Kidney epithelial cell (primary cell): ENCODE results near the gene AGBL4. TPM values are rescaled to one million over a fixed set of nuclear protein-coding genes. Genes with fewer than 3 reads are reported as not detected.

ENCODE experiments used
- DNase-seq: peaks from one replicate; pipeline ENCODE4 v3.0.0-alpha.2; 2010; ENCODE audit warnings: low read depth
- H3K27me3 ChIP-seq: 2 replicates; pipeline ENCODE4 v1.6.0; 2011; ENCODE audit warnings: low read length; ENCODE audit not compliant: control insufficient read depth, insufficient read depth
- H3K36me3 ChIP-seq: 2 replicates; pipeline ENCODE4 v1.5.1; 2011; ENCODE audit warnings: low read length; ENCODE audit not compliant: control insufficient read depth, insufficient read depth
- H3K4me3 ChIP-seq: 2 replicates; pipeline ENCODE4 v1.5.1; 2011; ENCODE audit warnings: low read depth, mild to moderate bottlenecking, control low read depth, low read length
- CTCF ChIP-seq: IDR thresholded peaks from 2 replicates; pipeline ENCODE4 v1.5.1; 2011; ENCODE audit warnings: mild to moderate bottlenecking, moderate library complexity, low read length, control low read depth, inconsistent platforms; ENCODE audit not compliant: insufficient read depth, poor library complexity, severe bottlenecking
- total RNA-seq: library from RNA; depleted of rRNA; stranded (reverse); fragments of >200 nt; gene quantifications from 2 replicates; pipeline ENCODE4 v1.2.3, GENCODE V29; 2015

Gene AGBL4
- total RNA-seq, 1 donor from 2014 or later = not detected

- H3K27me3 ChIP-seq = no peaks in the 10 kb centered on the region
- H3K4me3 ChIP-seq = no peak overlapping the region
- DNase-seq = no peak
- TF ChIP-seq CTCF = no peak
- no peaks in the 10 kb centered on the region for H3K36me3 ChIP-seq
Observed at GRCh38 chr1:48725341-48726046, 1298.3 kb downstream of the AGBL4 start.

- no peak for DNase-seq
- Histone ChIP-seq H3K36me3 (no peaks in the 10 kb centered on the region), H3K4me3 (no peak overlapping the region), H3K27me3 (no peaks in the 10 kb centered on the region)
- TF ChIP-seq CTCF = no peak
Observed at GRCh38 chr1:48720929-48721328, 1302.8 kb downstream of the AGBL4 start.

GRCh38 chr1:48718705-48719104, 1305.0 kb downstream of the AGBL4 start:
- Histone ChIP-seq H3K36me3 (no peaks in the 10 kb centered on the region), H3K27me3 (no peaks in the 10 kb centered on the region), H3K4me3 (no peak overlapping the region)
- TF ChIP-seq CTCF = no peak
- DNase-seq = no peak

- no peak for DNase-seq
- TF ChIP-seq CTCF = no peak
- no peaks in the 10 kb centered on the region for H3K36me3 ChIP-seq
- H3K27me3 ChIP-seq = no peaks in the 10 kb centered on the region
- no peak overlapping the region for H3K4me3 ChIP-seq
Observed at GRCh38 chr1:48718116-48718630, 1305.6 kb downstream of the AGBL4 start.

GRCh38 chr1:48717082-48717481, 1306.7 kb downstream of the AGBL4 start:
- DNase-seq = no peak
- no peak for TF ChIP-seq CTCF
- H3K36me3 ChIP-seq = no peaks in the 10 kb centered on the region
- H3K27me3 ChIP-seq = no peaks in the 10 kb centered on the region
- no peak overlapping the region for H3K4me3 ChIP-seq

- TF ChIP-seq CTCF = no peak
Observed at GRCh38 chr1:48715921-48716320, 1307.8 kb downstream of the AGBL4 start.

More at GRCh38 chr1:48715921-48716320, 1307.8 kb downstream of the AGBL4 start:
- Histone ChIP-seq H3K27me3 (no peaks in the 10 kb centered on the region), H3K4me3 (no peak overlapping the region), H3K36me3 (no peaks in the 10 kb centered on the region)
- no peak for DNase-seq
